A549 (cell line): ENCODE measurements around the gene MRAP2.

Experiments used
- CHD4 ChIP-seq: fragments of 200-600 bp; sonication (generic); IDR thresholded peaks from 2 replicates; pipeline ENCODE4 v1.6.1; 2016; ENCODE audit warnings: antibody characterized with exemption, mild to moderate bottlenecking, borderline replicate concordance
- JUNB ChIP-seq: fragments of >200 bp; sonication (Bioruptor Twin); formaldehyde crosslinking; IDR thresholded peaks from 2 replicates; pipeline ENCODE4 v1.6.1; 2016
- MAFK ChIP-seq: fragments of 450-650 bp; IDR thresholded peaks from 2 replicates; pipeline ENCODE4 v1.6.1; 2014; ENCODE audit not compliant: partially characterized antibody
- MAZ ChIP-seq: fragments of 150-350 bp; IDR thresholded peaks from 2 replicates; pipeline ENCODE4 v1.6.1; 2014; ENCODE audit warnings: antibody characterized with exemption, low read depth, low read length, borderline replicate concordance
- PHF8 ChIP-seq: fragments of 200-600 bp; sonication (generic); IDR thresholded peaks from 2 replicates; pipeline ENCODE4 v1.6.1; 2016; ENCODE audit warnings: low read depth, mild to moderate bottlenecking, antibody characterized with exemption, moderate library complexity, borderline replicate concordance
- POLR2A ChIP-seq: IDR thresholded peaks from 2 replicates; pipeline ENCODE4 v1.6.1; 2012; ENCODE audit warnings: mild to moderate bottlenecking, low read length
- POLR2AphosphoS2 ChIP-seq: conservative IDR thresholded peaks from 2 replicates; pipeline ENCODE4 v1.6.1; 2012; ENCODE audit warnings: low read length, improper control_type of control experiment, inconsistent platforms
- RCOR1 ChIP-seq: fragments of 150-350 bp; IDR thresholded peaks from 2 replicates; pipeline ENCODE4 v1.6.1; 2014; ENCODE audit warnings: antibody characterized with exemption, low read length, low read depth
- RFX5 ChIP-seq: fragments of 450-650 bp; IDR thresholded peaks from 2 replicates; pipeline ENCODE4 v1.7.1; 2014; ENCODE audit warnings: antibody characterized with exemption, mild to moderate bottlenecking, moderate library complexity
- SMC3 ChIP-seq: fragments of >200 bp; sonication (Bioruptor Twin); formaldehyde crosslinking; IDR thresholded peaks from 3 replicates; pipeline ENCODE4 v1.6.1; 2018; ENCODE audit warnings: inconsistent platforms
- TF ChIP-seq, protein P1 (sequence below): fragments of >200 bp; sonication (Bioruptor Twin); formaldehyde crosslinking; IDR thresholded peaks from 3 replicates; pipeline ENCODE4 v1.5.1; 2016
- TF ChIP-seq, protein P2 (sequence below): fragments of 200-600 bp; sonication (generic); IDR thresholded peaks from 2 replicates; pipeline ENCODE4 v1.6.1; 2016; ENCODE audit warnings: antibody characterized with exemption, mild to moderate bottlenecking, moderate library complexity

DNA sequence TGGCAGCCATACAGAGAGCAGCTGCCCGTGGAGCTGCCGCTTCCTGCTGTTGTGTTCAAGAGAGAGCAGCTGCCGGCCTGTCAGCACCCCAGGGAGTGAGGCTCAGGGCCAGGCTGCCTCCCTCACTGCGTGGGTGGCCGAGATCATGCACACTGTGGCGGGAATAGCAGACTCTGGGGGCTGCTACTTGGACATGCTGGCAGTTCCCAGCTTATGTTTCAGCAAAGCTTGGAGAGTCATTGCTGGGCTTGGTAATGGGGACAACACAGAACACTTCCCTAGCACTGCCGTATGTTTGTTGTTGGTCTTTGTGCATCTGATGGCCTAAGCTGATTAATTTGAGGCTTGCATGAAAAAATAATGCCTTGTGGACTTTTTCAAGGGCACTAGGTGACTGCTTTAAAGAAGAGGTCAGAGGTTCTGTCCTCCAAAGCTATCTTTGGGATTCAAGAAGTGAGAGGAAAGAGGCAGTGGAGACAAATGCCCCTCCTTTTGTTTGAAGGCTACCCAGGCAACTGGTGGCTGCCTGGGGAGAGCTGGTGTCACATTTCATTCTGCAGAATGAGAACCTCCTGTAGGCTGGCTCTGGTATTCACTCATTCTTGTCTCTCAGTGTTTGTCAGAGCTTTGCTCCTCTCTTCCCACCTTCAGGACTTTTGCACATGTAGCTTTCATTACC is 18.8 kb downstream of the MRAP2 start:
- TF ChIP-seq, protein P1, sequence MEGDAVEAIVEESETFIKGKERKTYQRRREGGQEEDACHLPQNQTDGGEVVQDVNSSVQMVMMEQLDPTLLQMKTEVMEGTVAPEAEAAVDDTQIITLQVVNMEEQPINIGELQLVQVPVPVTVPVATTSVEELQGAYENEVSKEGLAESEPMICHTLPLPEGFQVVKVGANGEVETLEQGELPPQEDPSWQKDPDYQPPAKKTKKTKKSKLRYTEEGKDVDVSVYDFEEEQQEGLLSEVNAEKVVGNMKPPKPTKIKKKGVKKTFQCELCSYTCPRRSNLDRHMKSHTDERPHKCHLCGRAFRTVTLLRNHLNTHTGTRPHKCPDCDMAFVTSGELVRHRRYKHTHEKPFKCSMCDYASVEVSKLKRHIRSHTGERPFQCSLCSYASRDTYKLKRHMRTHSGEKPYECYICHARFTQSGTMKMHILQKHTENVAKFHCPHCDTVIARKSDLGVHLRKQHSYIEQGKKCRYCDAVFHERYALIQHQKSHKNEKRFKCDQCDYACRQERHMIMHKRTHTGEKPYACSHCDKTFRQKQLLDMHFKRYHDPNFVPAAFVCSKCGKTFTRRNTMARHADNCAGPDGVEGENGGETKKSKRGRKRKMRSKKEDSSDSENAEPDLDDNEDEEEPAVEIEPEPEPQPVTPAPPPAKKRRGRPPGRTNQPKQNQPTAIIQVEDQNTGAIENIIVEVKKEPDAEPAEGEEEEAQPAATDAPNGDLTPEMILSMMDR = no peak
- no peak for TF ChIP-seq JUNB
- TF ChIP-seq RCOR1 = no peak
- TF ChIP-seq RFX5 = no peak
- no peak for TF ChIP-seq SMC3
- TF ChIP-seq POLR2AphosphoS2 = no peak
- no peak for TF ChIP-seq CHD4
- no peak for TF ChIP-seq MAFK
- no peak for TF ChIP-seq PHF8
- TF ChIP-seq, protein P2, sequence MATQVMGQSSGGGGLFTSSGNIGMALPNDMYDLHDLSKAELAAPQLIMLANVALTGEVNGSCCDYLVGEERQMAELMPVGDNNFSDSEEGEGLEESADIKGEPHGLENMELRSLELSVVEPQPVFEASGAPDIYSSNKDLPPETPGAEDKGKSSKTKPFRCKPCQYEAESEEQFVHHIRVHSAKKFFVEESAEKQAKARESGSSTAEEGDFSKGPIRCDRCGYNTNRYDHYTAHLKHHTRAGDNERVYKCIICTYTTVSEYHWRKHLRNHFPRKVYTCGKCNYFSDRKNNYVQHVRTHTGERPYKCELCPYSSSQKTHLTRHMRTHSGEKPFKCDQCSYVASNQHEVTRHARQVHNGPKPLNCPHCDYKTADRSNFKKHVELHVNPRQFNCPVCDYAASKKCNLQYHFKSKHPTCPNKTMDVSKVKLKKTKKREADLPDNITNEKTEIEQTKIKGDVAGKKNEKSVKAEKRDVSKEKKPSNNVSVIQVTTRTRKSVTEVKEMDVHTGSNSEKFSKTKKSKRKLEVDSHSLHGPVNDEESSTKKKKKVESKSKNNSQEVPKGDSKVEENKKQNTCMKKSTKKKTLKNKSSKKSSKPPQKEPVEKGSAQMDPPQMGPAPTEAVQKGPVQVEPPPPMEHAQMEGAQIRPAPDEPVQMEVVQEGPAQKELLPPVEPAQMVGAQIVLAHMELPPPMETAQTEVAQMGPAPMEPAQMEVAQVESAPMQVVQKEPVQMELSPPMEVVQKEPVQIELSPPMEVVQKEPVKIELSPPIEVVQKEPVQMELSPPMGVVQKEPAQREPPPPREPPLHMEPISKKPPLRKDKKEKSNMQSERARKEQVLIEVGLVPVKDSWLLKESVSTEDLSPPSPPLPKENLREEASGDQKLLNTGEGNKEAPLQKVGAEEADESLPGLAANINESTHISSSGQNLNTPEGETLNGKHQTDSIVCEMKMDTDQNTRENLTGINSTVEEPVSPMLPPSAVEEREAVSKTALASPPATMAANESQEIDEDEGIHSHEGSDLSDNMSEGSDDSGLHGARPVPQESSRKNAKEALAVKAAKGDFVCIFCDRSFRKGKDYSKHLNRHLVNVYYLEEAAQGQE = no peak
- no peak for TF ChIP-seq POLR2A
- no peak for TF ChIP-seq MAZ
